MV-4-11 (cell line): ENCODE data around the gene TMEM80.

Experiments used
- DNase-seq: peaks from one replicate; lab custom pipeline; 2025; lab: John Stamatoyannopoulos, UW

The TMEM80 gene

DNA sequence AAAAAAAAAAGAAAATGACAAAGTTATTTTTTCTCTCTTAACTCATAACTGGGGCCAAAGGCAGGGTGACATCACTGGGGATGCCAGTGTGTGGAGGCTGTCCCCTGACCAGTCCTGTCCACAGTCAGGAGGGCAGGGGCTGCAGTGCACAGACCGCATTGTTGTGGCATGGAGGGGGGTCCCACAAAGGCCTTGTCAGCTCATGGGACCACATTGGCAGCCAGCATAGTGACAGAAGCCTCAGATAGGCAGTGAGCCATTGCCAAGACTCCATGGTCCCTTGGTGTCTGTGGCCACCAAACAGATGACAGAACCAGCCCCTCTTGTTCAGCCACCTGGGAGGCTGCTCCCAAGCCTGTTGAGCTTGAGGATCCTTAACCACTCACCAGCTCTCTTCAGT lies 4.1 kb downstream of the TMEM80 start:
- DNase-seq = no peak

DNA sequence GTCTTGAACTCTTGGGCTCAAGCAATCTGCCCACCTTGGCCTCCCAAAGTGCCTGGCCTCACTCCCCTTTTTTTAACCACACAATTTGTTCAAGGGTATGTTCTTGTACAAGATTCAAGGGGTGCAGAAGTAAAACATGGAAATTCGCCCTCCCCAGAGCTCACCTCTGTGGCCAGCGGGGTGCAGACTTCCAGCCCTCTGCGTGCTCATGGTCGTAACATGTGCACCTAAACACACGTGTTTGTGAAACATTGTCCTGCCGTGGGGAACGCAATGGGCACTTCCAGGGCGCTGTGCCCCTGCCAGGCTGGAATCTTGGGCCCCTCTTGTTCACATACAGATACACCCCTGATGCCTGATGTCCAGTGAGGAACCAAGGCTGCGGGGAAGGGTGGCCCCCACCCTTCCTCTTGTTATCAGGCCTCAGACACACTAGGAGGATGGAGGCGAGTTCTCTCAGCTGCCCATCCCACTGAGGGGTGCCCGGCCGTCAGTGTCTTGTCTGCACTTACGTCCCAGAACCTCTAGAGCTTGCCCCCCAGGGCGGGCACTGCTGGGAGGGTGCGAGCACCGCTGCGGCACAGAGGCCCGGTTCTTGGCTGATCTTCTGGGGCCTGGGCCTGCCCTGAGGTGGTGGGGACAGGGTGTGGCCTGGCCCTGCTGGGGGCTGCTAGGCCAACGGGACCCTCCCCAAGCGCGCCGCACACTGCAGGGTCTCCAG lies 6.3 kb downstream of the TMEM80 start:
- no peak for DNase-seq

DNA sequence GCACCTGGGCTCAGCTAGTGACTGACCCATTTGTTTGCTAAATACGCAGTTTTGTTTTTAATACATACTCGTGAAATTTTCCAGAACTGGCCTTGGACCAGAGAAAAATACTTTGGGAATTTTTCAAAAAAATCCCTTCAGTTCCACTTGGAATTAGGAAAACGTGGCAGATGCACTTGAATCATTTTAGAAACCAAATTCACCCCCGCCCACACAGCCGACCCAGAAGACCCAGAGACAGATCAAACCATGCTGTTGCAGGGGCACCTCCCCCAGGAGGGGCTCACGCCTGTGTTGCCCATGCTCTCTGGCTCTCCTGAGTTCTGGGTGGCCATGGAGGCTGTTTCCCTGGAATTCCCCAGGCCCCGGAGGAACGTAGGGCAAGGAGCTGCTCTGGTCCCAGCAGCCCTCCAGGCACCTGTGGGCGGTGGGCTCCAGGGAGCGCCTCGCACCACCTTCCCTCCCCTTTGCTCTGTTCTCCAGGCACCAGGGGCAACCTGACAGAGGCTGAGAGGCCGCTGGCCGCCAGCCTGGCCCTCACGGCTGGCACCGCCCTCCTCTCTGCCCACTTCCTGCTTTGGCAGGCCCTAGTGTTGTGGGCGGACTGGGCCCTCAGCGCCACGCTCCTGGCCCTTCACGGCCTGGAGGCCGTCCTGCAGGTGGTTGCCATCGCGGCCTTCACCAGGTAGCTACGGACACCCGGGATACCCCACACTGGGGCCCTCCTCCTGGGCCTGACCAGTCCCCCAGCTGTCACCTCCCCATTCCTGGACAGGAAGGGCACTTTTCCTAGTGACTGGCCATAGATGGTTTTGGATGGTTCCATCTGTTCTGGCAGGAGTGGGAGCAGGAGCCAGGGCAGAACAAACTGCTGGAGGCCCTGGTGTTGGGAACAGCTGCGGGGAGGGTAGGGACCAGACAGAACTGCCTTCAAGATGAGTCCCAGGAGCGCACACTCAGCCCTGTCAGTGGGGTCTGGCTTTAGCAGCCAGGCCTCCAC lies 7.1 kb downstream of the TMEM80 start:
- no peak for DNase-seq

DNA sequence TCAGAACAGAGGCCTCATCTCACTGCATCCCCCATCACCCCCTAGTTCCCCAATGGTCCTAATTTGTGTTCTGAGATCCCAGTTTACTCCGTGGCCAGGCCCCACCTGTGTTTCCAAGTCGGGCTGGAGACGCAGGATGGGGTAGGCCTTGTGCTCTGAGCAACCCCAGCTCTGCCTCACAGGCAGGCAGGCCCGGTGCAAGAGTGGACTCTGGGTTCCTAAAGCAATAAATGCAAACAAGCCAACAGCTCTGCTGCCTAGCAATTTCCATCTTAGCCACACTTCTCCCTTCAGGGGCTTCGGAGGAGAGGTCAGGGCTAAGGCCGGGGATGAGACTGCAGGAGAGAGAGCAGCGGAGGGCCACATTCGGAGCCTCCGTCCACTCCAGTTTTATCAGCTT lies 7.9 kb downstream of the TMEM80 start:
- no peak for DNase-seq

DNA sequence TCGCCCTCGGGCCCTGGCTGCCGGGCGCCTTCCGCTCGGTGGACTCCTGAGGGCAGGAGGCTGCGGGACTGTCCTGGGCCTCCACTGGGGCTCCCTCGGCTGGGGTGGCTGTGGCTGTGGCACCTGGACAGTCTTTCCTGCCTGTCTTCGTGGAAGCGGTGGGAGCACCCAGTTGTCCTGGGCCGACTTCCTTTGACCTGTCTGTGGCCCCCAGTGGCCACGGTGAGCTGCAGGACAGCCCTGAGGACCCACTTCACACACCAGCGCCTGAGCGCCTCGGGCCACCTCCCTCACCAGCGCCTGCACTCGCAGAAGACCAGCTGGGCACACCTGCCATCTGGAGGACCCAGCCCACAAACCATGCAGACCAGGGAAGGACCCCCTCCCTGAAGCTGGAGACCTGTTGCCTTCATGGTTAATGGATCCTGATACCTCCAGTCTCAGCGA lies 8.6 kb downstream of the TMEM80 start:
- no peak for DNase-seq

DNA sequence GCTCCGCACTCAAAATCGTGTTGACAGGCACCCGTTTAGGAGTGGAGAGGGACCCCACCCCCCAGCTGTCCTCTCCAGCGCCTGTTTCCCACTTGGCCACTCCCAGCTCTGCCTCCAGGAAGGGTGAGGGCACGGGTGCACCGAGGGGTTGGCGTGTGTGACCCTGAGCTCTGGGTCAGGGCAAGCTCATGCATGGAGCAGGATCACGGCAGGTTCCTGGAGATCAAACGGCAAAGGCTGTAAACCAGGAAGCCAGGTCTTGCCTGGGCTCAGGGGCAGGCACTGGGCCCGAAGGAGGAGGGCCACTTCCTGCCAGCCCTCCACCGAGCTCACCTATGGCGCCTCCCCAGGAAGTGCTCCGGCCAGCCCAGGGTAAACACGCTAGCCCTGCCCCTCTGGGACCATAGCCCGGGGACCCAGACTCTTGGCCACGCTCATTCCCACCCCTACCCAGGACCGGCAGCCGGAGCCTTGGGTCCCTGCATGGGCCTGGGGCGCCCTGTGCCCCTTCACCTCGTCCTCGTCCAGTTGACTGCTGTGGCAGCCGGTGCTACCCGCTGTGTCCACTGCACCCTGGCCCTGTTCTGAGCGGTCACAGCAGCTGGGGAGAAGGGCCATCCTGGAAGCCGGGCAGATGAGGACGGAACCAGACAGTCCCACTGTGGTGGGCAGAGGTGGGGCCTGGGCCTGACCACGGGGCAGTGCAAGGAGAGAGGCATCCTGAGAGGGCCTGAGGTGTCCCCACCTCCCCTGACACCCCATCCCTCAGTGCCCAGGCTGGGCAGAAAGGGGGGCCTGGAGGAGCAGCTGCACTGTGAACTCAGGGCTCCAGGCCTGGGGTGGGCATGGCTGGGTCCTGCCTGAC lies 9.4 kb downstream of the TMEM80 start:
- no peak for DNase-seq

DNA sequence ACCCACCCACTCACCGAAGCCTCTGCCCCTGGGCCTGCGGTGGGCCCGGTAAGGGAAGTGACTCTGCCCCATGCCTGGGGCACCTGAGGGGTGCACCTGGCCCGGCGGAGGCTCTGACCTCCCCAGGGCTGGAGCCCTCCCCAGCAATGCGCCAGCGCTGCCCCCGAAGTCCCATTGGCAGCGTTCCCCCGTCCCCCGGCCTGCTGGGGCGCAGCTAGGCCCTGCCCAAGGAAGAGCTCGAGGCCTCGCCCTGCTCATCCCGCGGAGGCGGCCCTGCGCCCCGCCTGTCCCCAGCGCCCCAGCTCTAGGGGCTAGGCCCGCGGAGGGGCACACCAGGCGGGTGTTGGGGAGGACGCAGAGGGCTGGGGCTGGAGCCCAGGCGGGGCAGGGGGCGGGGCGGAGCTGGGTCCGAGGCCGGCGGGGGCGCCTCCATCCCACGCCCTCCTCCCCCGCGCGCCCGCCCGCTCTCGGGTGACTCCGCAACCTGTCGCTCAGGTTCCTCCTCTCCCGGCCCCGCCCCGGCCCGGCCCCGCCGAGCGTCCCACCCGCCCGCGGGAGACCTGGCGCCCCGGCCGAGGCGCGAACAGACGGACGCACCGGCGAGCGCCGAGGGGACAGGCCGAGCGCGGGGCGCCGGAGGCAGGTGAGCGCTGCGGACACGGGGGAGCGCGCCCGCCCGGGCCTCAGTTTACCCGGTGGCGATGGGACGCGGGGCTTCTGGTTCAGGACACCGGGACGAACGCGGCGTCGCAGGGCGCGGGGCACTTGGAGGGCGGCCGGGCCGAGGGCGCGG lies 10.2 kb downstream of the TMEM80 start, which contains the start of gene EPS8L2:
TSS of gene EPS8L2 (plus strand) at position 586 of the 793 bp plus-strand sequence. CDS start 3,177 bp downstream, outside the sequence.
- DNase-seq = no peak

DNA sequence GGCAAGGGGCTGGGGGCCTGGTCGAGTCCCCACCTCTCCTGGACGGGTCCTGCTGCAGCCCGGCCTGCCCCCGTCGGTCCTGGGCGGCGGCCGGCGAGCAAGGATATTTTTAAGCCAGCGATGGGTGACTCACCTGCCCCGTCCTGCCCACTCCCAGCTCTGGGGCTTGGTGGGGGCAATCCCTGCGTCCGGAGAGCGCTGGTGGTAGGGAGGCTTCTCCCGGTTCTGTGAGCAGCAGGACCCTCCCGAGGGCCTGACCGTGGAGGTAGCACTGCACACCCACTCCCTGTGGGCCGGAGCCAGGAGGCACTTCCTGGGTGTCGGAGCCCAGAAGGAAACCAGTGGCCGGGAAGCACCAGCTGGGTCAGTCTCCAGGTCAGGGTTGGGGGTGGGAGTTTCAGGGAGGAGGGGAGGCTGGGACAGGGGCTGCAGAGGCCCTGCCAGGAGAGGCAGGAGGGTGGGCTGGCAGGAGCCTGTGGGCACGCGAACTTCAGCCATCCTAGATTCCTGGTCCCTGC lies 10.9 kb downstream of the TMEM80 start:
- no peak for DNase-seq

DNA sequence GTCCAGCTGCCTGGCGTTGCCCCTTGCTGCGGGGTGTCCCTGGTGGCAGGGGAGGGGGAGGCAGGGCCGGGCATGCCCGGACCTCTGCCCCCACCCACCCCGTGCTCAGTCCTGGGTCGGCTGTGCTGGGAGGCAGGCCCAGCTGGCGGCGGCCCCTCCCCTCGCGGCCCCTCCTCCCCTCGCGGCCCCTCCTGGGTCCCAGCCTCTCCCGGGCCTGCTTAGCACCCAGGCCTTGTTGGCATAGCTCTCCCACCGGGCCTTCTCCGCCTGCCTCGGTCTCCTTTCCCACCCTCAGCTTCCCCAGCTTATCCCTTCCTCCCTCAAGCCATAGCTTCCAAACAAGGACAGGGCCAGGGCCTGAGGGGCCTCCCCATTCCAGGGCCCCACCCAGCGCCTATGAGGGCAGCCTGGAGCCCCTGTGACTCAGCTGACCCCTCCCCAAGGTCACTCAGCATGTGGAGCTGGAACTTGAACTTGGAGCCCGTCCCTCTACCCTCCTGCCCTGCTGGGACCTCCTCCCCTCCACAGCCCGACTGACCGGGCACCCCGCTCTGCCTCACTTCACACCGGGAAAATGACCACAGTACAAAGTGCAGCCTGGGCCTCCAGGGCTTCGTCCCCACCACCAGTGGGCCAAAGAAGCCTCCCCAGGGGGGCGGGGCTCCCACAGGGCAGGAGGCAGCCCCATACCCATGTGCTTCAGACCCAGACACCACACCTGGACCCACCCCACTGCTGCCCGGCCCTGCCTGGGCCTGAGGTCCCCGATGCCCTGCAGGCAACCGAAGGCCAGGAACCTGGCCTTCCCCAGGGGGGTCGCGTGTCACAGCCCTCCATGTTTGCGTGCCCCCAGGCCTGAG lies 11.6 kb downstream of the TMEM80 start:
- DNase-seq = no peak

DNA sequence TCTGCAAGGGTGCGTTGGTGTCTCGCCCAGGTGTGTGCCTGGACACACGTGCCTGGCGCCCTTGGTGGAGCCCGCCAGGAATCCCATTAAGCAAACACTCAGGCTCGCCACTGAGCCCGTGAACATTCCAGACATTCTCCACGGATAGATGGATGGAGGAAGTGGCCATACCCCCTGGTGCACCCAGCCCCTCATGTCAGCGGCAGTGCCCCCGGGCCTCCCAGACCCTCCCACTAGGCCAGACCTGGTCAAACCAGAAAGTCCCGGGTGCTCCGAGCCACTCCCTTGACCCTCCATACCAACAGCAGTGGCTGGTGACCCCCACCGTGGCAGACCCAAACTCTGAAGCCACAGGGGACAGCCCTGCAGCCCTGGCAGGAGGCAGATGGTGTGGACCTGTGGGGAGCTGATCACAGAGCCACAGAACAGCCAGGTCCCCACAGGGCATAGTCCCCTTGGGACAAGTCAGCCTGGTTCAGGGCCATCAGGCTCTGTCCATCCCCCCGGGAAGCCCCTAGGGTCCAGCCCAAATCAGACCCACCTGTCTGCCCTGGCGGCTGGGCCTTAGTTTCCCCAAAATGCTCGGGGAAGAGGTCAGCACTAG lies 12.3 kb downstream of the TMEM80 start:
- no peak for DNase-seq

DNA sequence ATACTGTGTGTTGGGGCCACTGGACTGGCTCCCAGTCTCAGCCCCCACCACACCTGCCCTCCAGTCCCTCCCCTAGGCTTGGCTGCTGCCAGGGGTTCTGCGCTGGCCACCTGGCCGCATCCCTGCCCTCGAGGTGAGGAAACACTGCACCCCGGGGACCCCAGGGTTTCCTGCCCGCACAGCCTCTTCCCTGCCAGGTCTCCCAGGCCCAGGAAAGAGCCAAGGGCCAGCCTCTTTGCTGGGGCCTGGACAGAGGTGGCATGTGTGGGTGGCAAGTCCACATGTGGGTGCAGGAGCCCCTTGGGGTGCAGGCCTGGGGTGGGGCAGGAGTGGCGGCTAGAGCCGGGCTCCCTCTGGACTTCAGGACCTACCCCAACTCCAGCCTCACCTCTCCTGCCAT lies 12.9 kb downstream of the TMEM80 start:
- no peak for DNase-seq

DNA sequence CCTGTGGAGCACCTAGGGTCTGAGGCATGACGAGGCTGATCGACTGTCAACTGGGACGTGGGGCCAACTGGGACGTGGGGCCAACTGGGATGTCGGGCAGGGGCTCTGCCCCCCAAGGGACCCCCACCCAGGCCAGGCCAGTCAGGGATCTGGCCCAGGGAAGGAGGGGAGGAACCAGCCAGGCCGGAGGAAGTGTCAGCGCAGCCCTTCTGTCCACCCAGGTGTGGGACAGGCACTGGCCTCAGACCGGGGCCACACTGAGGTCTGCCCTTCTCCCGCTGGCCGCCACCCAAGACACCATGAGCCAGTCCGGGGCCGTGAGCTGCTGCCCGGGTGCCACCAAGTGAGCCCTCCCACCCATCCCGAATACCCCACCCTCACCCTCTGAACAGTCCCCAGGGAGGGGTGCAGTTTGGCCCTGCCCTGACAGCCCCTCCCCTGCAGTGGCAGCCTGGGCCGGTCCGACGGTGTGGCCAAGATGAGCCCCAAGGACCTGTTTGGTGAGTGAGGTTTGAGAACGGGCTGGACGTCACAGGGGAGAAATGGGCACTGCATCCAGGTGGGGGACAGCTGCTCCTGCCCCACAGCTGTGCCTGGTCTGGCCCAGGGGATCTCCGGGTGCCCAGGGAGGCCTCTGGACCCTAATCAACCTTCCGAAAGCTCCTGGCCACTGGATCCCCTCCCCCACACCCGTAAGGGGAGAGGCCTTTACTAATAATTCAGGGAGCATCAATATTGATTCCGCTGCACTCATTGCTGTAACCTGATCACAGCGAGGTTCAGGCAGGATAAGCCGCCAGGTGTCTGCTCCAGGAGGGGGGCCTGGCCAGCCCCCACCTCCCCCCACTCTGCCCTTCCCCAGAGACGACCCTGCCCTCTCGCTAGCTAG lies 13.7 kb downstream of the TMEM80 start:
- DNase-seq = no peak

DNA sequence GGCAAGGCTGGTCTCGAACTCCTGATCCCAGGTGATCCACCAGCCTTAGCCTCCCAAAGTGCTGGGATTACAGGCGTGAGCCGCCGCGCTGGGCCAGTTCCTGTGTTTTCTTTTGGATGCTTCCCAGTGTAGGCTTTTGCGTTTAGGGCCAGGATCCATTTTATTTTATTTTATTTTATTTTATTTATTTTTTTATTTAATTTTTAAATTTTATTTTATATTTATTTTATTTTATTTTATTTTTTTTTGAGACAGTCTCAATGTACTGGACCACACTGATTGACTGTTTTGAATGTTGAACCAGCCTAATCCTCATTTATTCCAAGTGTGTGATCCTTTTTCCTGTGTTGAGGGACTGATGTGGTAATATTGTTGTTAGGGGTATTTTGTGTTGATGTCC lies 18.8 kb downstream of the TMEM80 start:
- no peak for DNase-seq

DNA sequence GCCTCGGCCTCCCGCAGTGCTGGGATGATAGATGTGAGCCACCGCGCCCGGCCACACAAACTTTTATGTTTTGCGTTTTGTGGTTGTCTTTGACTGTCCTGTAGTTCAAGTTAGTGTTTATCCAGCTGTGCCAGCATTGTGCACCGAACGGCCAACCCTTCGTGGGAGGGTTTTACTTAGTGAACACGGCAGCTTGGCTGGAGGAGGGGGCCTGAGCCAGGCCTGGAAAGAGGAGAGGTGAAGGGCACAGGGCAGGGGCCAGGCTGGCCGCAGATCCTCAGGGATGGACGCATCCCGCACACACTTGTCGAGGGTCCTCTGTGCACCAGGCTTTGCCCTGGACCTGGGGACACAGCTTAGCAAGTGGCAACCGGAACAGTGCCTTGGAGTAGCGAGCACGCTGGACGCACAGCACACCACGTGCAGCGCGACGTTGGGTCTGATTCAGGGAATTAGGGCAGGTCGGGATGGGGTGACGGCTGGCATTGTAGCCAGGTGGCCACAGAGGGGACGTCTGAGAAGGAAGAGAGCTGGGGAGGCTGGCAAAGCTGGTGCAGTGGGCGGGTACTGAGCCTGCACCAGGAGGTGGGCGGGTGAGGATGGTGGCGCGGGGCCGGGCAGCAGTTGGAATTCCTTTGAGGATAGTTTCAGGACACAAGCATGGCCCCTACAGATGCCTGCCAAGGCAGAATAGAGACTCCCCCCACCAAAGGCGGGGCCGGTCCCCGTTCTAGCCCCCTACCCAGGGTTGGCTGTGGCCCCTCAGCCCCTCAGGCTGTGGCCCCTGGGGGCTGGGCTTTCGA lies 23.8 kb downstream of the TMEM80 start:
- no peak for DNase-seq

DNA sequence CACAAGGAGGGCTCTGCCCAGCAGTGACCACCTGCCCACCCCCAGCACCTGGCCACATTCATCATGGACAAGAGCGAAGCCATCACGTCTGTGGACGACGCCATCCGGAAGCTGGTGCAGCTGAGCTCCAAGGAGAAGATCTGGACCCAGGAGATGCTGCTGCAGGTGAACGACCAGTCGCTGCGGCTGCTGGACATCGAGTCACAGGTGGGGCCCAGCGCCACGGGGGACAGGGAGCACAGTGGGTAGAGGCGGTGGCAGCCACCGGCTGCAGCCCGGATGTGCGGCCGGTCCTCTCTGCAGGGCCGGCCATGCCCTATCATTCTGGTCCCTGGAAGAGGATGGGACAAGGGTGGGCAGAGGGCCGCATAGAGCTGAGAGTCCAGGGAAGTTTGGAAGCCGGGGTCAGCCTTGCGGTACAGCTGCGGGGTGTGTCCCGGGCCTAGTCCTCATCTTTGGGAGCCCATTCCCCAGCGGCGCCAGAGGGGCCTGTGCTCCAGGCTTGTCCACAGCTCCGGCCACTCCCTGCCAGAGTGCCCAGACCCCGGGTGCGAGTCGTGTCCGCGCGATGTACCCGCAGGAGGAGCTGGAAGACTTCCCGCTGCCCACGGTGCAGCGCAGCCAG lies 24.5 kb downstream of the TMEM80 start:
- DNase-seq = no peak

DNA sequence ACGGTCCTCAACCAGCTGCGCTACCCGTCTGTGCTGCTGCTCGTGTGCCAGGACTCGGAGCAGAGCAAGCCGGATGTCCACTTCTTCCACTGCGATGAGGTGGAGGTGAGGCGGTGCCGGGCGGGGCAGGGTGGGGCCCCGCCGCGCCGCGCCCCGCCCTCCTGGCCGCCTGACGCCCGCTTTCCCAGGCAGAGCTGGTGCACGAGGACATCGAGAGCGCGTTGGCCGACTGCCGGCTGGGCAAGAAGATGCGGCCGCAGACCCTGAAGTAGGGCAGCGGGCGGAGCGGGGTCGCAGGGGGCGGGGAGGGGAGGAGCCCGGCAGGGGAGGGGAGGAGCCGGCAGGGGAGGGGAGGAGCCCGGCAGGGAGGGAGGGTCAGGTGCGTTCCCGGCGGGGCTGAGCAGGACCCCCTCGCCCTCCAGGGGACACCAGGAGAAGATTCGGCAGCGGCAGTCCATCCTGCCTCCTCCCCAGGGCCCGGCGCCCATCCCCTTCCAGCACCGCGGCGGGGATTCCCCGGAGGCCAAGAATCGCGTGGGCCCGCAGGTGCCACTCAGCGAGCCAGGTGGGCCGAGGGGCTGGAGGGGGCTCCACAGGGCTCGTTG lies 25.1 kb downstream of the TMEM80 start:
- no peak for DNase-seq

DNA sequence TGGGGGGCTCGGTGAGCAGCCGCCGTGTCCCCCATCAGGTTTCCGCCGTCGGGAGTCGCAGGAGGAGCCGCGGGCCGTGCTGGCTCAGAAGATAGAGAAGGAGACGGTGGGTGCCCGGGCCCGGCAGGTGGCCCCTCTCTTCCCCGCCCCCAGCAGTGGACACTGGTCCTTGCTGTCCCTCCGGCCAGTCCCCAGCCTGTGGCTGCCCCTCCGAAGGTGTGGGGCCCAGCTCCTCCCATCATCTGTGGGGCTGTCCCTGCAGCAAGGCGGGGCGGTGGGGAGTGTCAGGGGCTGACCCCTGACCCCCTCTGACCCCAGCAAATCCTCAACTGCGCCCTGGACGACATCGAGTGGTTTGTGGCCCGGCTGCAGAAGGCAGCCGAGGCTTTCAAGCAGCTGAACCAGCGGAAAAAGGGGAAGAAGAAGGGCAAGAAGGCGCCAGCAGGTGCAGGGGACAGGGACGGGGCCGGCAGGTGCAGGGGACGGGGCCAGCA lies 25.7 kb downstream of the TMEM80 start:
- DNase-seq = peak; percentile 59
